Skeletal muscle tissue (tissue), 4 donors: ENCODE results near the gene TFF2. TPM values are rescaled to one million over a fixed set of nuclear protein-coding genes. Genes with fewer than 3 reads are reported as not detected.

ENCODE experiments used
- H3K27ac ChIP-seq: one replicate; pipeline ENCODE4 v1.7.0; 2013; ENCODE audit warnings: mild to moderate bottlenecking, low read depth, low read length, inconsistent platforms
- H3K27me3 ChIP-seq, 3 donors: one replicate each; pipeline ENCODE4 v1.7.0; 2013; ENCODE audit warnings: low read length in 3 of 3; ENCODE audit not compliant: control insufficient read depth in 3 of 3, insufficient read depth in 3 of 3
- H3K36me3 ChIP-seq, 3 donors: one replicate each; pipeline ENCODE4 v1.7.0; 2013; ENCODE audit warnings: low read length in 3 of 3; ENCODE audit not compliant: control insufficient read depth in 3 of 3, insufficient read depth in 3 of 3
- H3K4me1 ChIP-seq, 3 donors: one replicate each; pipeline ENCODE4 v1.7.0; 2013; ENCODE audit warnings: low read length in 3 of 3, mild to moderate bottlenecking in 3 of 3; ENCODE audit not compliant: control insufficient read depth in 3 of 3, insufficient read depth in 3 of 3
- H3K4me3 ChIP-seq, 3 donors: one replicate each; pipeline ENCODE4 v1.7.0; 2013; ENCODE audit warnings: low read length in 3 of 3
- H3K9ac ChIP-seq, 3 donors: one replicate each; pipeline ENCODE4 v1.7.0; 2013; ENCODE audit warnings: low read length in 3 of 3, mild to moderate bottlenecking in 3 of 3, moderate library complexity in 2 of 3, low read depth in 1 of 3
- H3K9me3 ChIP-seq, 3 donors: one replicate each; pipeline ENCODE4 v1.7.0; 2013; ENCODE audit warnings: low read length in 3 of 3; ENCODE audit not compliant: control insufficient read depth in 3 of 3
- total RNA-seq: library from RNA; depleted of rRNA; stranded (reverse); fragments of >200 nt; gene quantifications from one replicate; pipeline ENCODE4 v1.2.3, GENCODE V29; 2014
- donor health status: Osteomylitis.

Gene TFF2
- total RNA-seq, 1 donor from 2014 or later: not detected

DNA sequence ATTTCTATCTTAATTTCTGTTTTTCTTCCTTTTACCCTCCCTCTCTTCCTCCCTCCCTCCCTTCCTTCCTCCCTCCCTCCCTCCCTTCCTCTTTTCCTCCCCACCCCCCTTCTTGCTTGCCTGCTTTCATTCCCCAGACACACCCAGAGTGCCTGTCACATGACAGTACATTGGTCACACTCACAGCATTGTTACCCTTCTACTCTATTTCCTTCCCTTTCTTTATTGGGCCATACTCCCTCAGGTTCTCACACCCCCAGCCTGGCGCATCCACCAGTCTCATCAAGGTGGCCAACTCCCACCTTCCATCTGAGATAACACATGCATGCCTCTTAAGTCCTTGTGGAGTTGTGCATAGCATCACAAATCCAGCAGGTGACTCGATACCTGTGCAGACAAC is 34.2 kb upstream of the TFF2 start:
- Histone ChIP-seq H3K4me3 (no peak overlapping the region), H3K9me3 (peaks cover 0 to 7% (median 5%) of the 10 kb centered on the region in 3 donors), H3K9ac (no peak overlapping the region), H3K36me3 (no peaks in the 10 kb centered on the region), H3K27ac (no peak overlapping the region), H3K27me3 (peaks cover 9 to 43% (median 33%) of the 10 kb centered on the region in 3 donors), H3K4me1 (no peaks in the 10 kb centered on the region)

DNA sequence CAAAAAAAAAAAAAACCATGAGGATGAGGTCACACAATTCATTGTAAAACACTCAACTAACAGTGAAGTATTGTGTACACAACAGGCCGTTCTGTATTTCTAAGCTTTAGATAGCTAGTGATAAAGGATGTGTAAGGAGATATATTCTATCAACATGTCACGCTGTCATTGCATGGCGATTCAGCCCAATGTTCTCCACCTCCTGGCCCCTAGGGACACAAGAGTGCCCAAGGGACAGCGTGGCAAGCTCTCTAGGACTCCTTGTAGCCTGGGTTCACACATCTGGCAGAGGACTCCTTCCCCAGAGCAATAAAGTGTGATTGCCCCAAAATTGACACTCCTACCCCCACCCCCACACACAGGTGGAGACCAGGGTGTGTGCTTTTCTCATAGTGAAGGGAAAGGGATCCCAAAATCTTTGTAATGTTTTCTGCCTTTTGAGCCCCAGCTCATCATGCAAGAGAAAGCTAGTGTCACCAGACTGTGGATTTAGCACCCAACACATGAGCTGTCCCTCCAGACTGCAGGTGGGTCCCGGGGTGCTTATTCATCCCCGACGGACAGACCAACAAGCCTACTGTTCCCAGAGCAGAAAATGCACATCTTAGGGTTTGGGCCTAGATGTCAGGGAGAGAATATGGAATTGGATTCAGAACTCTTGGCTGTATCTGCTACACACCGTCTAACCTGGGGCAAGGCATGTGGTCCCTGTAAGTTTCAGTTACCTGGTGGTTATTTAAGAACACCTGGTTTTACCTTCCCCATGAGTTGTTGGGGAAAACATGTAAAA is 33.6 kb upstream of the TFF2 start:
- Histone ChIP-seq H3K27ac (no peak overlapping the region), H3K4me1 (no peaks in the 10 kb centered on the region), H3K27me3 (peaks cover 9 to 40% (median 33%) of the 10 kb centered on the region in 3 donors), H3K36me3 (no peaks in the 10 kb centered on the region), H3K4me3 (no peak overlapping the region), H3K9me3 (peaks cover 0 to 7% (median 5%) of the 10 kb centered on the region in 3 donors), H3K9ac (no peak overlapping the region)

DNA sequence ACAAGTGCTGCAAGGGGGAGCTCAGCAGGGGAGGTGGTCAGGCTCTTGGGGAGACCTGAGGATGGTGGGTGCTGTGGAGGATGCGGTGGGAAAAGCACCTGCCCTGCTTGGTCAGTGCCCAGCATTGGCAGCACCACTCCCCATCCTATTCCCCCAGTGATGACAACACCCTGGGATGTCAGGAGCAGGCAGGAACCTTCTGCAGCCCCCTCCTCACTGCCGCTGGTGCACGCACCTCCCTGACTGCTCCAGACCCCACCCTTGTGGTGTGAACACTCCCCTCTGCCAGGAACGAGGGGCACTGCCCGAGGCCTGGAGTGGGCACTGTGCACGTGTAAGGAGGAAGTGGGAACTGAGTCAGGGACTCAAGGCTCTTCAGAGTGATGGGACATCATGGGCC is 32.5 kb upstream of the TFF2 start:
- Histone ChIP-seq H3K27ac (no peak overlapping the region), H3K27me3 (peaks cover 3 to 32% (median 27%) of the 10 kb centered on the region in 3 donors), H3K9ac (no peak overlapping the region), H3K36me3 (no peaks in the 10 kb centered on the region), H3K9me3 (peaks cover 0 to 7% (median 5%) of the 10 kb centered on the region in 3 donors), H3K4me1 (no peaks in the 10 kb centered on the region), H3K4me3 (no peak overlapping the region)

DNA sequence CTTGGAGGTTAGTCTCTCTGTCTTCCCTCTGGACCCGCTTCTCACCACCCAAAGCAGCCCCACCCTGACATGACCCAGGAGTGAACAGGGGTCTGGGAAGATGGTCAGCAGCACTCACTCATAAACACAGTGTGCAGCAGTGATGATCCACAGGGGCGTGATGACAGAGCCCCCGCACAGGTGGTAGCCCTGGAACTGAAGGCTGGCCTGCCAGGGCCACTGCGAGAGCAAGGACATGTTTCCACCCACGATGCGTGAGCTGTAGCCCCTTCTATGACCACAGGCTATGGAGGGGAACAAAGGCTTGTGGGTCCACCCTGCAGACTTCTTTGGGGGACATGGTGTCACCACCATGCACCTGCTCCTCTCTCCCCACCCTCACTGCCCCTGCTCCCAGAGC is 32.1 kb upstream of the TFF2 start:
- Histone ChIP-seq H3K36me3 (no peaks in the 10 kb centered on the region), H3K27me3 (peaks cover 0 to 33% (median 23%) of the 10 kb centered on the region in 3 donors), H3K9ac (no peak overlapping the region), H3K4me1 (no peaks in the 10 kb centered on the region), H3K9me3 (peaks cover 0 to 7% (median 5%) of the 10 kb centered on the region in 3 donors), H3K4me3 (no peak overlapping the region), H3K27ac (no peak overlapping the region)

DNA sequence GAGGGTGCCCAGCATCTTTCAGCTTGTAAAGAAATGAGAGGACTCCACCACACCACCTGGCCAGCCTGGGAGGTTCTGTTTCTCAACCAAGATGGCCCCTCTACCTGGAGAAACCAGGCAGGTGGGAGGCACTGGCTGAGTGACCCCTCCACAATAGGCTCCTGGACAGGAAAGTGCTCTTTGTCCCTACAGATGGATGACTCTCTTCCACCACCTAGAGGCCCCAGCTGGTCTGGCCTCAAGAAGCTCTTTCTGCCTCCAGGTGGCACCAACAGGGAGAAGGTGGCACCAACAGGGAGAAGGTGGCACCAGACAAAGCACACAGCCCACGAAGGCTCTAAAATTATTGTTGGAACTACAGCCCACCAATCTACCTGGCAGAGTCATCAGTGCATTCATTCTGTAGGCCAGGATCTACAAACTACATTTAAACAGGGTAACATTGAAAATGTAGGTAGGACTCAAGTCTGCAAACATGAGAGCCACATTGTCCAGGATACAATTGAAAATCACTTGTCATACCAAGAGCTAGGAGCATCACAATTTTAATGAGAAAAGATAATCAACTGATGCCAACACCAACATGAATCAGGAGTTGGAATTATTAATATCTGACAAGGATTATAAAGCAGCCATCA is 30.7 kb upstream of the TFF2 start:
- H3K4me3 ChIP-seq: no peak overlapping the region
- H3K27me3 ChIP-seq: peaks cover 4 to 38% (median 30%) of the 10 kb centered on the region in 3 donors
- H3K9me3 ChIP-seq: peaks cover 0 to 7% (median 5%) of the 10 kb centered on the region in 3 donors
- no peak overlapping the region for H3K27ac ChIP-seq
- no peaks in the 10 kb centered on the region for H3K36me3 ChIP-seq
- no peak overlapping the region for H3K9ac ChIP-seq
- no peaks in the 10 kb centered on the region for H3K4me1 ChIP-seq

DNA sequence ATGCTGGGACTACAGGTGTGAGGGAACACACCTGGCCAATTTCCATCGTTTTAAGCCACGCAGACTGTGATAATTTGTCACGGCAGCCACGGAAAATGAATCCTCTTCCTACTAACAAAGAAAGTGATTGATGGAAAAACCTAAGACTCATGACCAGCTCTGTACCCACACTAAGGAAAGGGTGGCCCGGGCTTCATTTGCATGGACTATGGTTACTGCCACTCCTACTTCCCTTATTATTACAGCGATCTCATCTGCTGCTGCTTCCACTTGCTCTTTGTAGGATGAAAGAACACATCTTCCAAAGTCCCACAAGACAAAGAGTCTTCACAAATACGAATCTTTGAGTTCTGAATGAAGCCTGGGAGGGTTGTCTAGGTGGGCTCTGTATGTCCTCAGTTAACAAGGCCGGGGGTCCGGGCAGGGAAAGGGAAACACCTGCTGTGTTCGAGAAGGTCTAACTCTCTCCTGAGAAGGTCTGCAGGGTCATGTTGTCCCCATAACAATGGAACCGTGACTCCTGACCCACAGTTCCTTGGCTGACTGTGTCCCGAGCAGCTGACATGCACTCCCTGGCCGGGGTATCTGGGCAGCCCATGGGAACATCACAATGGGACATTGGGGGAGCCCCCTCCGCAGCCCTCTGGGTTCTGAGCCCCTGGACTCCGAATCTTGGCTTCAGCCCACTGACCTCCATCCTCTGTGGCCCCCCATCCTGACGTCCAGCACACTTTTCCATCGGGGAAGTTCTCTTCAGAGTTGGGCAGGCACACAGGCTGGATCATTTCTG is 28.8 kb upstream of the TFF2 start:
- Histone ChIP-seq H3K27me3 (peaks cover 13 to 39% (median 37%) of the 10 kb centered on the region in 3 donors), H3K4me3 (no peak overlapping the region), H3K9me3 (peaks cover 0 to 7% (median 5%) of the 10 kb centered on the region in 3 donors), H3K27ac (no peak overlapping the region), H3K4me1 (no peaks in the 10 kb centered on the region), H3K9ac (no peak overlapping the region), H3K36me3 (no peaks in the 10 kb centered on the region)

DNA sequence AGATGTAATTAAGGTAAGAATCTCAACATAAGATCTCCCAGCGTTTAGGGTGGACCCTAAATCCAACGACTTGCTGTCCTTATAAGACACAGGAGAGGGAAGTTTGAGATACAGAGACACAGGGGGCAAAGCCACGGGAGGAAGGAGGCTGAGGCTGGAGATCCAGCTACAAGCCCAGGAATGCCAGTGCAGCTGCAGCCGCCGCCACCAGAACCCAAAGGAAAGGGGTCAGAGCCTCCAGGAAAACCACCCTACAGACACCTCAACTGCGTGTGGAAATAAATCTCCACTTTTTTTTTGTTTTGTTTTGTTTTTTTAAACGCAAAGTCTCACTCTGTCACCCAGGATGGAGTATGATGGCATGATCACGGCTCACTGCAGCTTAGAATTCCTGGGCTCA is 27.6 kb upstream of the TFF2 start:
- H3K27ac ChIP-seq: no peak overlapping the region
- H3K9ac ChIP-seq: no peak overlapping the region
- no peak overlapping the region for H3K4me3 ChIP-seq
- no peaks in the 10 kb centered on the region for H3K4me1 ChIP-seq
- peaks cover 0 to 7% (median 5%) of the 10 kb centered on the region in 3 donors for H3K9me3 ChIP-seq
- no peaks in the 10 kb centered on the region for H3K36me3 ChIP-seq
- H3K27me3 ChIP-seq: peaks cover 13 to 45% (median 43%) of the 10 kb centered on the region in 3 donors

DNA sequence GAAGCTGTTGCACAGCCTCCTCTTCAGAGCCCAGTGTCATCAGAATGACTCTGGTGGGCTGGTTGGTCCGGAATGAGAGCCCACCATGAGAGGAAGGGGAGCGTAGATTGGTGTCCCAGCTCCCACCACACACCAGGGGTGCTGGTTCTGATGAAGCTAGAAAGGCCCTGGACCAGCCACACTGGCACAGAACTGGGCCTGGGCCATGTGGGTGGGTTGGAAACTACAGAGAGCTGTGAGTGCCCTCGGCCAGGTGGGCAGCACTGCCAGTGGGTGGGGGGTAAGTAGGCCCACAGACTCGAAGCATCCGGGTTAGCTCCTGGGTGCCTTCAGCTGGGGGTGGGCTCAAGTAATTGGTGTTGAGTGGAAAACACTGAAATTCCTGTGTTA is 27.2 kb upstream of the TFF2 start:
- Histone ChIP-seq H3K9me3 (peaks cover 0 to 7% (median 5%) of the 10 kb centered on the region in 3 donors), H3K27me3 (peaks cover 13 to 46% (median 45%) of the 10 kb centered on the region in 3 donors), H3K4me3 (no peak overlapping the region), H3K9ac (no peak overlapping the region), H3K27ac (no peak overlapping the region), H3K4me1 (no peaks in the 10 kb centered on the region), H3K36me3 (no peaks in the 10 kb centered on the region)

DNA sequence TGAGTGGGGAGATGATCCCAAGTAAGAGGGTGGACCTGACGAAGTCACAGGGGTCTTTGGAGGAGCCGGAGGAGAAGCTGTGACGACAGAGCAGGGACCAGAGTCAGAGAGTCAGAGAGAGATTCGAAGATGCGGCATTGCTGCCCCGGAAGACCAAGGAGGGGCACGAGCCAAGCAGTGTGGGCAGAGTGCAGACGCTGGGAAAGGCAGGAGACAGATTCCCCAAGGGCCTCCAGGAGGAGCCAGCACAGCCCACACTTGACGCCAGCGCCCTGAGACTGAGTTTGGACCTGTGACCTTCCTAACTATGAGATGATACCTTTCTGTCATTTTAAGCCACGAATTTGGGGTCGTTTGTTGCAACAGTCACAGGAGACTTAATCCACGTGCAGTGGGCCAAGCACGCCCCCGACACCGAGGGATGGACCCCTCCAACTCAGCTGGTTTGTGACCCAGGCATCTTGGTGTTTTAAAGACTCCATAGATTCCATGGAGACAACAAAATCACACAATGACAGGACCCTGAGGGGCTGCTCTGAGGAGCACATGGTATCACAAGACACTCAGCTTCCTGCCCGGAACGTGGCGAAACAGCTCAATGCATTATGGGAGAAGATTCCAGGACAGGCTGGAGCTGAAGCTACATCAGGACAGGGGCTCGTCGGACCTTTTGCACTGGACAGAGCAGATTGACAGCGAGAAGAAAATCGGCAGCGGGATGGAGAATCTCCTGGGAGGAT is 26.6 kb upstream of the TFF2 start:
- H3K36me3 ChIP-seq: no peaks in the 10 kb centered on the region
- H3K4me1 ChIP-seq: no peaks in the 10 kb centered on the region

More for the DNA sequence above, 26.6 kb upstream of the TFF2 start:
- peaks cover 13 to 42% (median 41%) of the 10 kb centered on the region in 3 donors for H3K27me3 ChIP-seq
- H3K27ac ChIP-seq: no peak overlapping the region
- H3K4me3 ChIP-seq: no peak overlapping the region
- H3K9me3 ChIP-seq: peaks cover 0 to 7% (median 5%) of the 10 kb centered on the region in 3 donors
- H3K9ac ChIP-seq: no peak overlapping the region
